Measurements from ENCODE around the gene CCT6B. TPM values are rescaled to one million over a fixed set of nuclear protein-coding genes. Genes with fewer than 3 reads are reported as not detected.

Gene CCT6B
- total RNA-seq, 1 experiment from 2014 or later = 1.7 TPM

DNA sequence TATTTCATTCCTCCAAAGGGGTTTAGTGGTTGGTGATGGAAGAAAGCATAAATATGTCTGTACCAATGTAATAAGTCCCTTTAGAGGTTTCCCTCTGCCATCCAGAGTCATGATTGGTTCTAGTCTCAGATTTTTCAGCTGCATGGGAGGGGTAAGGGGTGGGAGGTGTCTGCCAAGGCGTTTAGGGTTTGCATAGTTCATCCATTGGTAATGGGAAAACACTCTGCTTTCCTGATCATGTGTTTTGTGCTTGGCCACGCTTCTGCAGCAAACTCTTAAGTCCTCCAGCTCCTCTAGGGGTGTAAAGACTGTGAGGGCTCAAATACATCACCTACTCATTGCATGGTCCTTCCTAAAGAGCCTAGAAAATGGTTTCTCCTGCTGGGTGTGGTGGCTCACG is 48.8 kb upstream of the CCT6B start:
- Mint-ChIP-seq H3K9me3 (no peaks in the 10 kb centered on the region), H3K36me3 (ENCODE audit: insufficient read depth in 1 of 3, low read depth in 3 of 3) (peaks cover 17 to 38% (median 33%) of the 10 kb centered on the region in 3 experiments; a peak in 6 of 7 replicates), H3K4me3 (no peak overlapping the region), H3K4me1 (peaks cover 16 to 21% of the 10 kb centered on the region in 2 experiments), H3K27ac (peak overlapping the region in 1 of 3 experiments; percentile 49; a peak in 1 of 7 replicates), H3K27me3 (ENCODE audit: low read depth) (no peaks in the 10 kb centered on the region)
- Histone ChIP-seq H4K20me1 (ENCODE audit: control insufficient read depth, insufficient read depth, insufficient read length) (no peaks in the 10 kb centered on the region), H3K56ac (ENCODE audit: insufficient read length, low read depth, low read length) (no peak overlapping the region), H2BK12ac (ENCODE audit: insufficient read length, low read depth, low read length) (no peak overlapping the region), H3K4me2 (ENCODE audit: insufficient read depth, insufficient read length, low read length) (no peak overlapping the region), H2BK5ac (ENCODE audit: insufficient read length, low read length) (no peak overlapping the region), H3K79me1 (ENCODE audit: insufficient read depth, low read depth, low read length, poor library complexity, severe bottlenecking) (no peaks in the 10 kb centered on the region), H4K8ac (replicated peaks; ENCODE audit: insufficient read length, low read depth, low read length) (no peak overlapping the region), H2BK15ac (ENCODE audit: low read depth, low read length) (no peak overlapping the region), H3K9me3 (ENCODE audit: control insufficient read depth, low read depth, low read length) (no peaks in the 10 kb centered on the region), H2AFZ (ENCODE audit: low read length) (no peak overlapping the region), H2BK120ac (ENCODE audit: low read depth, low read length, poor library complexity, severe bottlenecking) (no peak overlapping the region), H3K14ac (ENCODE audit: insufficient read depth, low read length) (no peak overlapping the region), H3K9ac (ENCODE audit: extremely low read depth, insufficient read length, low read length) (no peak overlapping the region), H3K23me2 (ENCODE audit: insufficient read length, low read depth, low read length, poor library complexity, severe bottlenecking) (no peaks in the 10 kb centered on the region), H3K79me2 (ENCODE audit: insufficient read depth, low read length) (no peaks in the 10 kb centered on the region), H3K4ac (ENCODE audit: low read depth, low read length) (no peak overlapping the region), H4K5ac (ENCODE audit: insufficient read length, low read depth, low read length) (no peak overlapping the region), H3K23ac (ENCODE audit: insufficient read length, low read depth, low read length) (no peak overlapping the region), H3K27me3 (ENCODE audit: insufficient read depth, low read length) (no peaks in the 10 kb centered on the region), H3K18ac (ENCODE audit: insufficient read length, low read depth, low read length) (no peak overlapping the region), H4K91ac (ENCODE audit: insufficient read length, low read depth, low read length) (no peak overlapping the region), H2BK20ac (ENCODE audit: low read depth, low read length, poor library complexity, severe bottlenecking) (no peak overlapping the region), H2AK5ac (ENCODE audit: insufficient read length, low read length) (no peak overlapping the region), H3T11ph (ENCODE audit: low read length) (no peak overlapping the region), H3K27ac (ENCODE audit: insufficient read length, low read depth, low read length) (no peak overlapping the region), H3K4me1 (ENCODE audit: insufficient read depth, low read length) (peaks cover 5% of the 10 kb centered on the region; the same call in 1 of the 2 replicates)
- TF ChIP-seq, protein P1, sequence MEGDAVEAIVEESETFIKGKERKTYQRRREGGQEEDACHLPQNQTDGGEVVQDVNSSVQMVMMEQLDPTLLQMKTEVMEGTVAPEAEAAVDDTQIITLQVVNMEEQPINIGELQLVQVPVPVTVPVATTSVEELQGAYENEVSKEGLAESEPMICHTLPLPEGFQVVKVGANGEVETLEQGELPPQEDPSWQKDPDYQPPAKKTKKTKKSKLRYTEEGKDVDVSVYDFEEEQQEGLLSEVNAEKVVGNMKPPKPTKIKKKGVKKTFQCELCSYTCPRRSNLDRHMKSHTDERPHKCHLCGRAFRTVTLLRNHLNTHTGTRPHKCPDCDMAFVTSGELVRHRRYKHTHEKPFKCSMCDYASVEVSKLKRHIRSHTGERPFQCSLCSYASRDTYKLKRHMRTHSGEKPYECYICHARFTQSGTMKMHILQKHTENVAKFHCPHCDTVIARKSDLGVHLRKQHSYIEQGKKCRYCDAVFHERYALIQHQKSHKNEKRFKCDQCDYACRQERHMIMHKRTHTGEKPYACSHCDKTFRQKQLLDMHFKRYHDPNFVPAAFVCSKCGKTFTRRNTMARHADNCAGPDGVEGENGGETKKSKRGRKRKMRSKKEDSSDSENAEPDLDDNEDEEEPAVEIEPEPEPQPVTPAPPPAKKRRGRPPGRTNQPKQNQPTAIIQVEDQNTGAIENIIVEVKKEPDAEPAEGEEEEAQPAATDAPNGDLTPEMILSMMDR (conservative IDR thresholded peaks at IDR 0.05) = no peak
- no peak for DNase-seq
- no CpG with 5 or more reads among the region's 3 CpGs for WGBS (ENCODE audit: extremely low coverage, insufficient read length, low lambda C conversion rate)

All from H9 (cell line).